Upper lobe of right lung (tissue), 1 donor: ENCODE results near the gene PKIG. TPM values are rescaled to one million over a fixed set of nuclear protein-coding genes. Genes with fewer than 3 reads are reported as not detected.
A peak's percentile ranks its signal among the peaks of the same experiment; 100 is the strongest.
"Not testable (repeated sequence)": the region's sequence is repeated elsewhere in the genome, so short reads cannot be mapped to it uniquely, and the experiment has no call there.

Experiments used
- ATAC-seq: fragments of 200-7000 bp; cut with Tn5 transposase; one replicate; pipeline ENCODE4 v1.9.1; 2020; ENCODE audit warnings: mild to moderate bottlenecking, moderate library complexity
- DNase-seq: peaks from one replicate; pipeline ENCODE4 v3.0.0-alpha.2; 2020
- H3K27ac ChIP-seq: fragments of 200-600 bp; one replicate; pipeline ENCODE4 v1.8.0; 2022
- H3K27me3 ChIP-seq: fragments of 200-600 bp; one replicate; pipeline ENCODE4 v1.8.0; 2022; ENCODE audit warnings: mild to moderate bottlenecking
- H3K36me3 ChIP-seq: fragments of 200-600 bp; one replicate; pipeline ENCODE4 v1.8.0; 2022
- H3K4me1 ChIP-seq: fragments of 200-600 bp; one replicate; pipeline ENCODE4 v1.8.0; 2022
- H3K4me3 ChIP-seq: fragments of 200-600 bp; one replicate; pipeline ENCODE4 v1.8.0; 2022; ENCODE audit warnings: mild to moderate bottlenecking
- H3K9me3 ChIP-seq: fragments of 200-600 bp; one replicate; pipeline ENCODE4 v1.8.0; 2022
- CTCF ChIP-seq: fragments of 200-600 bp; IDR thresholded peaks from one replicate; pipeline ENCODE4 v1.8.0; 2022; ENCODE audit warnings: antibody characterized with exemption
- intact Hi-C: fragments of 100-400 bp; cut with DNase I; formaldehyde crosslinking; loops from one replicate; pipeline ENCODE4 v1.11.0; 2022
- total RNA-seq: library from RNA; stranded (reverse); fragmentation: NEBNext Ultra II Directional; extraction: Animal tissue kit (Norgen Biotek cat#: 25700); gene quantifications from one replicate; pipeline ENCODE4 v1.2.1, GENCODE V29; 2021
- donor health status: DM: no; HTN: yes; CAD: no; lungs with severe emphysema.

PKIG gene
- total RNA-seq, 1 donor from 2014 or later, result 88.8 TPM

DNA sequence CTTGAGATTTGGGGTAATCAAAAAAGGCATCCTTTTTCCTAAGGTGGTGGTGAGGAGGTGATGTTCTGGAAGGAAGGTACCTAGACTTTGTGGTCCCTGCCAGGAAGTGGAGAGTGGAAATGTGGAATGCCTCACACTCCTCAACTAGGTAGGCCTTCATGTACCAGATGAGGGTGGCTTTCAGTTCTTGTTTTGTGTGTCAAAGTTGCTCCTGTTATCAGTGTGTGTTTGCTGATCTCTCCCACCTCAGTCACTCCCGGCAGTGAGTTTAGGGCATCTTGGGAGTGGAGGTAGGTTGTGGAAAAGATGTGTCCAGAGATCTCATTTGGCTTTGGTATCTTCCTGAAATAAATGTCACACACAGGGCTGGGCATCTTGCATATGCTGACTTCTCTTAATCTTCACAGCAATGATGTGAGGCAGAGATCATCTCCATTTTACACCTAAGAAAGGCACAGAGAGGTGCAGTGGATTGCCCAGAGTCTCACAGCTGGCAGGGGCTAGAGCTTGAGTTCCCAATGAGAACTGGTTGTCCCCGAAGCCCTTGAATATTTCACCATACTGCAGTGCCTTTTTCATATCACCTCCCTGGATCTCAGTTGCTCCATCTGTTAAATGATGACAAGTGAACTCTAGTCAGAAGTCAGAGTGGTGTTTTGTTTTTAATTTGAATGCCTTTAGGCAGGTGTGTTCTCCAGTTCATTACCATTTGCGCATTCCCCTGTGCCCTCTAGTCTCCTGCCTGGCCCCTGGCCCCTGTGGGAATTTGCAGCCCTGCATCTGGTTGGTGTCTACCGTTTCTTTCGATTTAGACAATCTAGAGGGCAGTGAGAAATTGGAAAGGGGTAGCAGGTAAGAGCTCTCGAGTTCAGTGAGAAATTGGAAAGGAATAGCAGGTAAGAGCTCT lies 2.9 kb downstream of the PKIG start:
- peak overlapping the region; percentile 56 for H3K4me3 ChIP-seq
- intact Hi-C loops, result no loop called here
- peak overlapping the region; percentile 44 for H3K27ac ChIP-seq
- DNase-seq (no peak), ATAC-seq (no peak)
- peaks cover 36% of the 10 kb centered on the region for H3K4me1 ChIP-seq
- no peak for TF ChIP-seq CTCF
- no peaks in the 10 kb centered on the region for H3K27me3 ChIP-seq
- H3K9me3 ChIP-seq, result no peaks in the 10 kb centered on the region
- peaks cover 10% of the 10 kb centered on the region for H3K36me3 ChIP-seq

DNA sequence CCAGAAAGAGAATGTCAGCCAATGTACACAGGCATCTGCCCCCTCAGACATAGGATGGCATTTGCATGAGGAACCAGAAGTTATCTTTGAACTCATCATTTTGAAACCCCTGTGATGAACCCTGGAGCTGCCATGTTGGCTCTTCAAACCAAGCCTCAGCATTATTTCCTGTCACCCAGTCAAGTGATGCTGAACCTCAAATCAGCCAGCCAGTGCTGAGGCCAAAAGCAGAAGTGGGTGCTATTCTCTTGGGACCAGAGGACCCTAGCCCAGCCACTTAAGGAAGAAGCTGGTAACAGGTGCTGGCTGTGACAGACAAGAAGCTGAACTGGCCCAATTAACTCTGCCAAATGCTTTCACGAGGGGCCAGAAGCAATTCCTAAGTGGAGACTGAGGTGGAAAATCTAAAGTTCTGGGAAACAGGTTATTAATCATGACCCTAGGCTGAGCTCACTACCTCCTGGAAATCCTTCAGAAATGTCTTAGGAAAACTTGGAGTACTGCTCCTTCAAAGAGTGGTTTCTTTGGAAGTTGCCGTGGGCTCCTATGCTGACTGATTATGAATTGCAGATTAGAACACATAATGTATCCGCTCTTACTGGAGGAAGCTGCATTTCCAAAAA lies 4.0 kb downstream of the PKIG start:
- TF ChIP-seq CTCF, result no peak
- no peak overlapping the region for H3K4me3 ChIP-seq
- peaks cover 20% of the 10 kb centered on the region for H3K36me3 ChIP-seq
- no peaks in the 10 kb centered on the region for H3K9me3 ChIP-seq
- no peaks in the 10 kb centered on the region for H3K27me3 ChIP-seq
- ATAC-seq (peak; percentile 15), DNase-seq (no peak)
- intact Hi-C loops, result no loop called here
- H3K4me1 ChIP-seq, result peaks cover 26% of the 10 kb centered on the region
- H3K27ac ChIP-seq, result no peak overlapping the region

- H3K27me3 ChIP-seq, result no peaks in the 10 kb centered on the region
- TF ChIP-seq CTCF, result no peak
- H3K36me3 ChIP-seq, result peaks cover 26% of the 10 kb centered on the region
- no peaks in the 10 kb centered on the region for H3K9me3 ChIP-seq
- H3K27ac ChIP-seq, result peak overlapping the region; percentile 38
- DNase-seq, result no peak
- peak overlapping the region; percentile 12 for H3K4me3 ChIP-seq
- intact Hi-C loops, result no loop called here
- H3K4me1 ChIP-seq, result peaks cover 20% of the 10 kb centered on the region
- no peak for ATAC-seq
Observed at GRCh38 chr20:44587035-44587980, 4.9 kb downstream of the PKIG start.

DNA sequence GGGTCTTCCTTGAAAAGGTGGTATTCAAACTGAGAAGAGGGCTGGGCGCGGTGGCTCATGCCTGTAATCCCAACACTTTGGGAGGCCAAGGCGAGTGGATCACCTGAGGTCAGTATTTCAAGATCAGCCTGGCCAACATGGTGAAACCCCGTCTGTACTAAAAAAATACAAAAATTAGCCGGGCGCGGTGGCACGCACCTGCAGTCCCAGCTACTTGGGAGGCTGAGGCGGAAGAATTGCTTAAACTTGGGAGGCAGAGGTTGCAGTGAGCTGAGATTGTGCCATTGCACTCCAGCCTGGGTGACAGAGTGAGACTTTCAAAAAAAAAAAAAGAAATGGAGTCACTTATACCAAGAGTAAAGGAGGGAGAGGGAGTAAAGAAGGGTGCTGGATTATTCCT lies 5.9 kb downstream of the PKIG start:
- H3K4me3 ChIP-seq, H3K27ac ChIP-seq, H3K9me3 ChIP-seq, intact Hi-C loops, DNase-seq, ATAC-seq, H3K27me3 ChIP-seq: not testable (repeated sequence)
- Histone ChIP-seq H3K4me1 (peaks cover 20% of the 10 kb centered on the region), H3K36me3 (peaks cover 26% of the 10 kb centered on the region)

DNA sequence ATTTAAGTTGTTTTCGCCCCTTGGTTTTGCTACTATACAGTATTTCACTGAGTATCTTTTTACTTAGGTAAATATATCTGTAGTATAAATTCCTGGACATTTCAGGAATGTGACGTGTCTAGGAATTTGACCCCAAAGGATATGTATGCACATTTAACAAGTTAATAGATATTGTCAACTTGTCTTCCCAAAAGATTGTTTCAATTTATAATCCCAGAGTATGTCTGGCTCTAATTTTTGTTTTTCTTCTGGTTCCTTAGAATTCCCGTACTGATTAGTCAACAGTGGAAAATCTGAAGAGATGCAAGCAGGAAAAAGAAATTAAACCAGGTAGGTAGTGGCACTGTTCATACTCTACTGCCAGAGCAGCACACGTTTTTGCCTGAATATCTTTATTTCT lies 7.2 kb downstream of the PKIG start:
- Histone ChIP-seq H3K27me3 (no peaks in the 10 kb centered on the region), H3K4me1 (peaks cover 32% of the 10 kb centered on the region), H3K36me3 (peaks cover 26% of the 10 kb centered on the region), H3K9me3 (no peaks in the 10 kb centered on the region), H3K27ac (no peak overlapping the region), H3K4me3 (no peak overlapping the region)
- ATAC-seq, result no peak
- no peak for TF ChIP-seq CTCF
- DNase-seq, result no peak
- intact Hi-C loops, result no loop called here
